Stimulated activated CD8-positive, alpha-beta memory T cell treated with anti-CD3 and anti-CD28 coated beads, Interleukin-15, amount 100 ng/mL, for 48 hours (primary cell): Measurements from ENCODE around the gene KRT76.

ENCODE experiments used
- DNase-seq, 2 donors: peaks; one replicate each; pipeline ENCODE4 v3.0.0-alpha.2; 2020; ENCODE audit warnings: low read depth in 2 of 2

The KRT76 gene

DNA sequence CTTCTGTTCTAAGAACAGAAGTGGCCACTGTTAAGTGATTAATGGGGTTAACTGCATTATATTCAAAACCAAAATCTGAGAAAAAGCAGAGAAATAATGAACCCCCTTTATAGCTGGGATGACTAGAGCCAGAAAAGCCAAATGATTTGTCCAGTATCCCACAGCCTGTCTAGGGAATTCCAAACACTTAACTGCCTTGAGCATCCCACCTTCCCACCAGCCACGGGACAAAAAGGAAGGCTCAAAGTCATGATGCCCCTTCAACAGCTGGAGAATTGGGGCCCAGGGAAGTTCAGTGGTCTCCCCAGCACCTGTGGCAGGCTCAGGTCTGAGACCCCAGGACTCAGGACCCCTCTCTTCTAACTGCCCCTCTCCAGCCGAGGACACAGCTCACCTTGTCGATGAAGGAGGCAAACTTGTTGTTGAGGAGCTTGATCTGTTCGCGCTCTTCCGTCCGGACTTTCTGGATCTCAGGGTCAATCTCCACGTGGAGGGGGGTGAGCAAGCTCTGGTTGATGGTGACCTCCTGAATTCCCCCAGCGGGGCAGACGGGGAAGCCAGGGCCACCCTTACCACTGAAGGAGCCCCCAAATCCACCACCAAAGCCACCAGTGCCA, 36.2 kb upstream of the KRT76 start:
- DNase-seq = no peak

DNA sequence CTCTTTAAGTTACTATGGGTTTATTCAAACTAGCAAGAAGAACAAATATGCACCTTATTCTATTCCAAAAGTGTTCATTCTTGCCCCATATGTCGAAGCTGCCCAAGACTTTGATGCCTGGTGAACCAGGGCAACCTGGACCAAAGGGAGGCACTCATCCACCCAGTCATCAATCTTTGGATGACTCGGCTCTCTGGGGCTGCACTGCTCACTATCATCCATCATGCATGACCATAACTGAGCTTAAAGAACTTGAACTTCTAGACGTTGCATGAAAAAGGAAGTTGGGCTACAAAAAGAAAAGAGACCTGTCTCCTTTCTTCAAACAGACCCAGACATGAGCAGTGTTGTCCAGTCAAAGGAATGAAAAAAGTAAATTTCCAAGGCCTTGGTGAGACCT, 35.6 kb upstream of the KRT76 start:
- no peak for DNase-seq

DNA sequence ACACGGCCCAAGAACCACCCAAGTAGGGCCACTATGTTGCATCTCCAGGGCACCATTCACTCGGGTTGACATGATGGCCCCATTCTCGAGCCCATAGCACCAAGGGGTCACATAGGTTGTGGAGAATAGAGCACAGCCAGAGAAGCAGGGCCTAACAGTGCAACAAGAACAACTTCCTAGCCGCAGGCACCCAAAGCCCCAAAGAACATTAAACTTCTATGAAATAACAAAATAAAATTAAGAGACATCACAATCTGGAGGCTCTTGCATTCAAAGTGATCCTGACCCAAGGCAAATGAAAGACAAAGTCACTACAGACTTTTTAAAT, 34.9 kb upstream of the KRT76 start:
- DNase-seq = no peak

DNA sequence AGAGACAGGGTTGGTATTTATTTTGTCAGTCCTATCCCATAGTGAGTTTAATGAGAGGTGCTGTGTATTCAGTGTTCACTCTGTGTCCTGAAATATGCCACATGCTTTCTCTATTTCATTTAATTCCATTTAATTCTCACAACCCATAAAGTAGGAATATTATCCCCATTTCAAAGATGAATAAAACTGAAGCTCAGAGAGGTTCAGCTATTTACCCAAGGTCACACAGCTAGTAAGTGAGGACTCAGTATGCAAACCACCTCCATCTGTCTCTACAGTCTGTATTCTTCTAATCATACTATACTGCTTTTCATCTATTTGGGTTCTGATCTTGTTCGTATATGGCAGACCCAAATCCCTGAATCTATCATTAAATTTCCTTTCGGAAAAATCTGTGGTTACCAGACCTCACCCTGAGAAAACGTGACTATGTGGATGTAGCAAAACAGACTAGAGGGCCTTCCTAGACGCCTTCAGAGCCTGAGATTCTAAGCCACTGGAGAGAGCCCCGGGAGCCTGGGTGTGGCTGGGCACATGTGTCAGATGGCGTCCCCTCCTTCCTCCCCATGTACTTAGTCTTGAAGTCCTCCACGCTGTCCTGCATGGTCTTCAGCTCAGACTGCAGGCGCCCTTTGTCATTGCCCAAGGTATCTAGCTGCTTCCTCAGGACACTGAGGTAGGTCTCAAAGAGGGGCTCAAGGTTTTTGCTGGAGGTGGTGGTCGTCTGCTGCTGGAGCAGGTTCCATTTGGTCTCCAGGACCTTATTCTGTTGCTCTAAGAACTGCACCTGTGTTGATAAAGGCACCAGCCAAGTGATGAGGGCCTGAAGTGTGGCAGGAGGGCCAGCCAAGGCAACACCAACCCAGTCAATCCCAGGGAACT, 34.3 kb upstream of the KRT76 start:
- DNase-seq = no peak

DNA sequence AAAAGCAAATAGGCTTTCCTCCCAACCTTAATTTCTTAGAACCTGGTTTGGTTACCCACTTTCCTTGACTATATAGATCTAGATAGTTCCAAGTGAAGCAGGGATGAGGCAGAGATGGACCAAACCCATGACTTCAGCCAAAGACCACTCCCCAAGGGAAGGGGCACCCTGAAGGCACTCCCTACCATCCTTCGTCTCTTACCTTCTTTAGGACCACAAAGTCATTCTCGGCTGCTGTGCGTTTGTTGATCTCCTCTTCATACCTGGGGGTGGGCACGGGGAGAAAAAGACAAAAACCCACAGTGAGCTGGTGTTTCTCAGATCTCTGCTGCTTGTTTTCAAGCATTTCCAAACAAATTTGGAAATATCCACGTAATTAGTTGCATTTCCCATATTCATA, 33.4 kb upstream of the KRT76 start:
- DNase-seq = no peak

DNA sequence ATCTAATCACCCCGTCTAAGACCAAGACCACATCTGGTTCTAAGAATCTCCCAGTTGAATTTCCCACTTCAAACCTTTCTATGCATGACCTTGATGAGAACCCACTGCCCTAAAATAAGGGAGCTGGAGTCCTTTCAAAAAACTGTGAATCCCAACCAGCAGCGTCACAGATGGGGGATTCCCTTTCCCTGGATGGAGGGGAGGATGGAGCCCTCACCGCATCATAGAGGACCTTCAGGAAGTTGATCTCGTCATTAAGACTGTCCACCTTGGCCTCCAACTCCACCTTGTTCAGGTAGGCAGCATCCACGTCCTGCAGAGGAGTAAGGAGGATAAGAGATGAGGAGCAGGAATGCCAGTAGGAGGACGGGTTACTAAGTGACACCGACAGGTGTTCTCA, 32.0 kb upstream of the KRT76 start:
- no peak for DNase-seq

DNA sequence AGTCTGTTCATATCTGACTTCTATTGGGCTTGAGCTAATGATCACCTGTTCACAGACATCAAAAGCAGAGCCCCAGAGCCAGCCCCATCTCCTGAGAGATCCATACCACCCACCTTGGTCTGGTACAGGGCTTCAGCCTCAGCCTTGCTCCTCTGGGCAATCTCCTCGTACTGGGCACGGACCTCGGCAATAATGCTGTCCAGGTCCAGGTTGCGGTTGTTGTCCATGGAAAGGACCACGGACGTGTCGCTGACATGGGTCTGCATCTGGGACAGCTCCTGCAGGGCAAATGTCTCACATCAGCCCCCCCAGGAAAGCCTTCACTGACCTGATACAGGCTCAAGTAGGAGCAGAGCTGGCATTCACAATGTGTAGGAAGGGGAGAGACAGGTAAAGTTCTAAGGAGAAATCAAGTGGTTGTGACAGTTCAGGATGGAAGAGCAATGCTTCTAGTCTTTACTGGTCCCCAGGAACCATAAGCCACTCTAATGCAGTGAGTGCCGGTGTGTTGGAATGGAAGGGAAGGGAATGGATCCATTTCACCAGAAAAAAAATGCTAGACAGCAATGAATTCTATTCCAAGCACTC, 31.5 kb upstream of the KRT76 start:
- no peak for DNase-seq

DNA sequence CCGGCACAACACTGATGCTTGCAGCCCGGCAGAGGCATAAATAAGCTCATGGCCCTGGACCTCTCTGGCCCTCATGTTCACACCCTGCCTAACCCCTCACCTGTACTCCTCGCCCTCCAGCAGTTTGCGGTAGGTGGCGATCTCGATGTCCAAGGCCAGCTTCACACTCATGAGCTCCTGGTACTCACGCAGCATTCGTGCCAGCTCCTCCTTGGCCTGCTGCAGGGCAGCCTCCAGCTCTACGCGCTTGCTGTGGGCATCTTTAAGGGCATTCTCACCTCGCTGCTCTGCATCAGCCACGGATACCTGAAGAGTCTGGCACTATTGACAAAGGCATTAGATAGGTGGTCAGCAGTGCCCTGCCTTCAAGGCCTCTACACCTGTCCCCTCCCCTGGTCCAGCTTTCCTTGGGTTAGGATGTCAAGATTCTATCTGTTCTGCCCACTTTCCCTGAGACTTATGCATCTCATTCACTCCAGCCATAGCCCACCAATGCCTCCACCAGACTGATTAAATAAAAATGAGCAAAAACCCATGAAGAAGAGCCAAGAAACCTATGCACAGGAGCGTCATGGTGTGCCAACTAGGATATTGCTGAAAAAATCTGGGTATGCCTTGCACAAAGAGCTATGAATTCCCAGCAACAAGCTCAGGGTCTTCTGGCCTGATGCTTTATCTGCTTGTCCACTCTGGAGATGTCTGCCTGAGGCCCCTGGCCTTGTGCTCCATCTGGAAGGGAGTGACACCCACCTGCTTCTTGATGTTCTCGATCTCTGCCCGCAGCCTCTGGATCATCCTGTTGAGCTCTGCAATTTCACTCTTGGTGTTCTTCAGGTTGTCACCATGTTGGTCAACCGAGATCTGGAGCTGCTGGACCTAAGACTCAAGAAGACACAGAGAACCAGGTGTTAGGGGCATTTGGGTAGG, 30.7 kb upstream of the KRT76 start:
- no peak for DNase-seq

DNA sequence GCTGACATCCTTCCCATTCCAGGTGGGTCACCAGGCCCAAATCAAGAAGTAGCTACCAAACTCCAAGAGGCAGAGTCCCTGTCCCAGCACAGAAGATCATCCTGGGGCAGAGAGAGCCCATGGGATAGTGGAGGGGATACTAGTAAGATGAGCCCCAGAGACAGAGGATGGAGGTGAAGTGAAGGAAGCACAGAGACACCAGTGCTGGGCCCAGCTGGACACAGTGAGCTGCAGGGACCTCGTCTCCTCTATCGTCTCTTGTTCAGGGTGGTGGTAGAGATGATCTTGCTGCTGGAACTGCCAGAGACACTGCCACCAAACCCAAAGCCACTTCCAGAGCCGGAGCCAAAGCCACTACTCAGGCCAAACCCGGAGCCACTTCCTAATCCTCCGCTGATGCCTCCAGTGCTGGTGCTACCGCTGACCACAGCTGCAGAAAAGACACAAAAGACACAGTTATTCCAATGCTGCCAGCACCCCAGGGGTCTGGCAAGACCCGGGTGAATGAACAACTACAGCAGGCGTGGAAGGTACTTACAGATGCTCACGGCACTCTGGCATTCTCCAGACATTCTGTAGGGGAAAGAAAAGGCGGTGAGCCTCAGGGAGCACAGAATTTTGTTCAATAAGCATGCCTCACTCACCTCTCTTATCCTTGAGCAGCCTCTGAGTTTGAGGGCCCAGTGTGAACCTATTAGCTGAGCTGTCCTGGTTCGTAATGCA, 29.8 kb upstream of the KRT76 start:
- DNase-seq = no peak

DNA sequence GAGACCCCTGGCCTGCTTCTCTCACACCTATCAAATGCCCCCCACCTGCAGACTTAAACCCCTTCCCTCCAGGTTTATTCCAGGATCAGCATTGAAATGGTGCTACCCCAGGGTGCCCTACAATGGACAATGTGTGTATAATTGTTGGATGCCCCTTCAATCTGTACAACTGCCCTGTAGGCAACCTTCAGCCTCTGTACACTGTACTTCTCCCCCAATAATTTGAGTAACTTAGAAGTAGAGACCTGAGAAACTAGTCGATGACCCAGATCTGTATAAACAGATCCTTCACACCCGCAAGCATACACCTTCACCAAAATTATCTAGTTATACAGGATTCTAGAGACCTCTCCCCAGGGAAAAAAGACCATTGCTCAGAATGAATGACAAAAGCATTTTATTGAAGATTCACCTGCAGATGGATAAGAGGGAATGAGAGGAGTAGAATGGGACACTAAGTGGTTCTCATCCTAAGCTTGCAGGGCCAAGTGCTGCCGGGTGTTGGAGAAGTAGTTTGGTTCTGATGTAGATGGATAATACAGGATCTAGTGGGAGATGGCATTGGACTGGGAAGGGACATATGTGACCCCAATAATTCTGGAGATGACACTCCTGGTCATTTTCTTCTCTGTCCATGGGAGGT, 29.1 kb upstream of the KRT76 start:
- DNase-seq = no peak

DNA sequence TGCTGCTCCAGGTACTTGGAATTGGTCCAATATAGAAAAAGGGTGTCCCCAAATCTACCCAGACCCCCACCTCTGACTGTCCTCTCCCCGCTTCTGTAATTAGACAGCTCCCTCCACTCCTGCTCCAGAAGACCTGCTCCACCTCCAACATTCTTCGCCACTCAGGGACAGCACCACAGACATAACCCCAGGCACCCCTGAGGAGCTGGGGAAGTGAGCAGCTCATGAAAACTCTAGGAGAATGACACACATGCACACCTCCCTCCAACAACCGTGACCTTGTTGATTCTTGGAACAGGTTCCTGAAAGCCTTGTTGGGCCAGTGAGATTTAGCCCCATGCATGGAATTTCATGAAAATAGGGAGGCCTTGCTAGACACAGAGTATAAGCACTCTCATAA, 28.6 kb upstream of the KRT76 start:
- DNase-seq = no peak

DNA sequence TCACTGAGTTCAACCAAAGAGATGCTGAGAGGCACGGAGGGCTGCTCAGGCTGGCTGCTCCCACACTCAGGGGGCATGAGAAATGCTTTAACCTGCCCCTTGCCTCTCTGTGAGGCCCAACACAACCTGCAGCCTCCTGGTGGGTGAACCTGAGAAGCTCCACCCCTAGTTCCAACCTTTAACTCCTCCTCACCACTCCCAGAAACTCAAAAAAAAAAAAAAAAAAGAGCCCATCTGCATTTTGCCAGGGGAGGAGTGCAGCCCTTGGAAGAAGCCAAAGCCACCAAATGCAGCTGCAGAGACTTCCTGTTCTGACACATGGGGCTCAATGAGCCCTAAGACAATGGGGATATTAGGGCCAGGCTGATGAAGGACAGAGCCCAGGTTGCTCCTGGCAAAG, 27.9 kb upstream of the KRT76 start:
- no peak for DNase-seq

DNA sequence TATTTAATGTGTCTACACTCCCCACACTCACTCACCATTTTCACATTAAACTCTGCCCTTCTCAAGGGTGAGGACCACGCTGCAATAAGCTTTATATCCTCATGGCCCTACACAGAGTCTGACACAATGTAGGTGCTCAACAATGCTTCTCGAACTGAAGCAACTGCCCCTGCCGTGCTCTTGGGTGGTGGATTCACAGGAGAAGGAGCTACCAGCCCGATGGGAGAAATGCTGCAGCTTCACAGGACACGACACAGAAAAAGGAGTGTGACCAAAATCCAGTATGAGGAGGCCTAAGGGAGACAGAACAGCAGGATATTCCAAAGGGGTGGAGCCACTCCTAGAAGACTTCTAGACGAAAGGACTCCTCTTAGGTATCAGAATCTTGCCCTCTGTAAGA, 25.3 kb upstream of the KRT76 start:
- DNase-seq = no peak

DNA sequence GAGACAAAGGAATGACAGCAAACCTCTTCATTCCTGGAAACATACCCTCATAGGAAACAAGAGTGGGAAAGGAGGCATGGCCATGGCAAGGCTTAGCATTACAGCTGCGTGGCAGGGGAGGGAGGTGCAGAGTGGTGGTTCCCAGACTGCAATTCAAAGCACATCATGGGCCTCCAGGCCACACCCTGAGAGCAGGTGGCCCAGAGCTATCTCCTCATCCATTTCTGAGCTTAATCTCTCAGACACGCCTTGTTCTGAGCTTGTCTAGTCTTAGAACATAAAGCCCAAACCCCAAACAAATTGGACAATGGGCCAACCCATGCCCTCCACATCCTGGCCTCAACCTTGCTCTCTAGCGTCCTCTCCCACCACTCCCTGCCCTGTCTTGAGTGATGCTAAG, 24.6 kb upstream of the KRT76 start:
- no peak for DNase-seq

DNA sequence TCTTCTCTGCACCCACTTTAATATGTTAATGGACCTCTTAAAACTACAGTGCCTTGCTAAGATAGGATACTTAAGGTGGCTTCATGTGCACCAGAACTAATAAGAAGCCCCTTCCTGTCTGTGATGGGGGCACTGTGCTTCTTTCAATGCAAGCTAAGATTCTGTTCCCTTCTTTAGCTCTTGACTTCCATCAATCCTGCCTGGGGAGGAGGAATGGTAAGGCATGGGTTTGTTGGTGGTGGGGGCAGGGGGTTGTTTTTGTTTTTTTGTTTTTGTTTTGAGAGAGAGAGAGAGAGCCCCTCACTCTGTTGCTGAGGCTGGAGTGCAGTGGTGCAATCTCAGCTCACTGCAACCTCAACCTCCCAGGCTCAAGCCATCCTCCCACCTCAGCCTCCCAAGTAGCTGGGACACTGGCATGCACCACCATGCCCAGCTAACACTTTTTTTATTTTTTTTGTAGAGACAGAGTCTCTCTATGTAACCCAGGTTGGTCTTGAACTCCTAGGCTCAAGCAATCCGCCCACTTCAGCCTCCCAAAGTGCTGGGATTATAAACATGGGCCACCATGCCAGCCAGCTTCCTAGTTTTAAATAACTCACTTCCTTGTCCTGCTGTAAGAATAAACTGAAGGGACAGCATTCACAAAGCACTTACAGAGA, 23.2 kb upstream of the KRT76 start:
- DNase-seq = no peak

DNA sequence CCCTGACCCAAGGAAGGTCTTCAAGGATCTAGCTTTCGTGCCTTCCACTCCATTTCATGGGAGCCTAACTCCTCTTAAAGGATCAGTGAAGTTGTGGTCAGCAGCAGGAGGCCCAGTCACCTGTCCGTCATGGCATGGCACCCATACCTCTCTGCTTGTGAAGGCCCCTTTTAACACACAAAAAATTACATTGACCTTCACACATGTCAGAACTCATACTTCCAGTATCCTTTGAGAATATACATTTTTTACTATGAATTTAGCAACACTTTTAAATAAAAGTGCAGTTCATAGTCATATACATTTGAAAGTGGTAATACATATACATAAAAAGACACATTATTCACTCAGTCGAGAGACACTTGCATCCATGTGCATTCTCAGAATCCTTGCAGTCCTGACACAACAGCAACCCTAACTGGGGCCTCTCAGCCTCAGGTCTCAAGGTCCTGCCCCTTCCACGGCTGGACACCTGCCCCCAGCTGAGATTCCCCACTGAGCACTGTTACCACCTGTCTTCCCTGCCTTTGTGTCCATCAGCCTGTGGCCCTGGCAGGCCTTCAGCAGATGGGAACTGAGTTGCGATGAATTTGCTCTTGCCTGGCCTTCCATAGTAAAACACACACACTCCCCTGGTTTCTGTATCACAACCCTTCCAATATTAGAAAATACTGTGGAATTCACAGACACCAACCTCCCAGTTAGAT, 22.5 kb upstream of the KRT76 start:
- DNase-seq = no peak

DNA sequence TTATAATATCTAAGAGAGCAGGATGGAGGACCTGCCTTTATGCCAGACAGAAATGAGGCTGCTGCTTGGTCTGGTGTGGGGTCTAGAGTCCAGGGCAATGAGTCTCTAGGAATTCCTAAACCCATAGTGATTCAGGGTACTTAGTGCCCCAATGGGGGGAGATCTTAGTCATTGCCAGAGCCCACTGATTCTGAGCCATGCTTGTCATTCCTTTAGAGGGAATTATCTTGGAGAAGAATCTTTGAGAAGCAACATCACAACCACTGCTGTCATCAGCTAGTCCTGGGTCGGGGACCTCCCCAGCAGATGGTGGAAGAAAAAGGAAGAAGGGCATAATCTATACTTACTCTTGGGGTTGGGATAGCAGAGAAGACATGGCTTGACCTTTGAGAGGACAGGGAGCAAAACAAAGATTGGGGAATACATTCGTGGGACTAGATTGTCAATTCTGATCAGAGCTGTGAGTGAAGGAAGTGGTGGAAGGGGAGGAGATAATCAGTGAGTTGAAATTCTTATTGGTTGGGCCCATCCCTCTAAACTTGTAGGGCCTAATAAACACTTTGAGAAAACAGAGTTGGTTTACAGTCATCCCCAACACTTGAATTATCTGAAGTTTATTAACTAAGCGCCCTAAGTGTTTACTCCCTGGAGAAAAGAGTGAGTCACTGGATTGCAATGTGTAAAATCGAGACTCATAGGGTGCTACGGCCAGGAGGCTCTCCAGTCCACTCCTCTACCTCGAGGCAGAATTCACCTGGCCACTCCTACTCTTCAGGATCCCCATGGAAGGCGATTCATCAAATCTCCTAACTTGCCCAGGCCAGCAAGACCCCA, 21.7 kb upstream of the KRT76 start:
- DNase-seq = no peak

DNA sequence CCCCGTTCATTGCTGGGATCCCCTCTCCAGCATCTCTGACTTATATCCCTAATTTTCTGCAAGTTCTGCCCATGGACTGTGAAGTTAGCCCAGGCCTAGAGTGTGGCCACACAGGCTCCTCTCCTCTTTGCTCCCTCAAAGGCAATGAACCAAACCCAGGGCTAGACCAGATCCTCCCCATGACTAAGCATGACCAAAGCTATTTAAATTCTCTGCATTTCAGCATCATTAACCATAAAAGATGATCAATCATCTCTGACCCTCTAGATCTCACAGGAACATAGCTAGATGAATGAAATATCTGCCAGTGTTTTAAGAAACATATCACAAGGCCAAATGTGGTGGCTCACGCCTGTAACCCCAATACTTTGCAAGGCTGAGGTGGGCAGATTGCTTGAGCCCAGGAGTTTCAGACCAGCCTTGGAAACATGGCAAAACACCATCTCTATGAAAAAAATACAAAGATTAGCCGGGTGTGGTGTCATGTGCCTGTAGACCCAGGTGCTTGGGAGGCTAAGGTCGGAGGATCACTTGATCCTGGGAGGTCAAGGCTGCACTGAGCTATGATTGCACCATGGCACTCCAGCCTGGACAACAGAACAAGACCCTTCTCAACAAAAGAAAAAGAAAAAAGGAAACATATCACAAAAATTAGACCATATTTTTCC, 21.0 kb upstream of the KRT76 start:
- no peak for DNase-seq

DNA sequence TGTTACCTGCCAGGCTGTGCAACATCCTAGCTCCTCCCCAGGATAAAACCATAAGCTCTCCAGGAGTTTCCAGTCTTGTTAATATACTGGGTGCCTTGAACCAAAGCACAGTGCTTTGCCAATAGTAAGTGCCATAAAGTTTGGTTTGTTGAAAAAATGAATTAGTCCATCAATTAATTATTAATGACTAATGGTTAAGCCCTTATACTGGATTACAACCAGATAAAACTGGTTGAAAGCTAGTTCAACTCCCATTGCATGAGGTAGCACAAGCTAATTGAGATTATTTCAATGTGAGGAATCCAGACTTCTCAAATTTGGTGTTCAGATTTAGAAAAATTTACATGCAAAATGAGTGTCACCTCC, 20.4 kb upstream of the KRT76 start:
- DNase-seq = no peak
